T-cell (primary cell): ENCODE results near the gene F11R. TPM values are rescaled to one million over a fixed set of nuclear protein-coding genes. Genes with fewer than 3 reads are reported as not detected.
"Not testable (repeated sequence)": the region's sequence is repeated elsewhere in the genome, so short reads cannot be mapped to it uniquely, and the experiment has no call there.

Source experiments
- ATAC-seq, 4 experiments: fragments of 200-7000 bp in 3 of 4; fragments of 150-1000 bp in 1 of 4; cut with Tn5 transposase; replicated peaks in 1 of 4; 1 replicate in 3 of 4; 2 replicates in 1 of 4; pipeline ENCODE4 v1.10.0; 2021; ENCODE audit warnings: moderate library complexity in 3 of 4, mild to moderate bottlenecking in 2 of 4, moderate number of reproducible peaks in 1 of 4
- CTCF ChIA-PET, 2 donors: fragments of 300-600 bp; sonication (Branson Sonifier 250); formaldehyde crosslinking; loops; one replicate each; lab custom pipeline; 2022; ENCODE audit warnings: antibody characterized with exemption in 2 of 2; lab: Charles Lee
- POLR2A ChIA-PET, 2 donors: fragments of 300-600 bp; sonication (Branson Sonifier 250); formaldehyde crosslinking; loops; one replicate each; lab custom pipeline; 2022; ENCODE audit warnings: antibody characterized with exemption in 2 of 2; lab: Charles Lee
- DNase-seq, 35 experiments: peaks; one replicate each; pipeline versions ENCODE4 v3.0.0 to v3.0.0-alpha.2; 2013 to 2023
- H3K27ac ChIP-seq: one replicate; pipeline ENCODE4 v1.5.1; 2013; ENCODE audit warnings: low read length
- H3K27me3 ChIP-seq, 2 experiments: replicated peaks in 1 of 2; 1 replicate in 1 of 2; 2 replicates in 1 of 2; pipeline versions ENCODE4 v1.6.1 to v1.7.0; 2013; ENCODE audit warnings: low read length in 1 of 2, mixed read lengths in 1 of 2; ENCODE audit not compliant: control insufficient read depth in 2 of 2, insufficient read depth in 2 of 2; ENCODE audit errors: extremely low read depth in 1 of 2
- H3K36me3 ChIP-seq, 2 donors: 1 replicate in 1 of 2; 2 replicates in 1 of 2; pipeline versions ENCODE4 v1.6.1 to v1.7.0; 2013; ENCODE audit warnings: low read length in 1 of 2; ENCODE audit not compliant: control insufficient read depth in 2 of 2, insufficient read depth in 1 of 2; ENCODE audit errors: extremely low read depth in 1 of 2
- H3K4me1 ChIP-seq, 2 experiments: 1 replicate in 1 of 2; 2 replicates in 1 of 2; pipeline versions ENCODE4 v1.6.1 to v1.7.0; 2013; ENCODE audit warnings: low read length in 2 of 2, mixed read lengths in 1 of 2; ENCODE audit not compliant: insufficient read depth in 2 of 2, control insufficient read depth in 1 of 2; ENCODE audit errors: extremely low read depth in 1 of 2
- H3K4me3 ChIP-seq, 2 donors: 1 replicate in 1 of 2; 2 replicates in 1 of 2; pipeline versions ENCODE4 v1.5.1 to v1.7.0; 2013; ENCODE audit warnings: mild to moderate bottlenecking in 2 of 2, low read length in 1 of 2, moderate library complexity in 1 of 2; ENCODE audit not compliant: control insufficient read depth in 1 of 2; ENCODE audit errors: extremely low read depth in 1 of 2
- H3K9me3 ChIP-seq: 2 replicates; pipeline ENCODE4 v1.7.0; 2013
- H3K27ac Mint-ChIP-seq, 2 donors: one replicate each; pipeline ENCODE4 v1.8.0; 2020 to 2021; ENCODE audit warnings: mild to moderate bottlenecking in 2 of 2, mixed read lengths in 2 of 2
- H3K27me3 Mint-ChIP-seq, 2 donors: one replicate each; pipeline ENCODE4 v1.8.0; 2021 to 2022; ENCODE audit warnings: mixed read lengths in 2 of 2
- H3K36me3 Mint-ChIP-seq: one replicate; pipeline ENCODE4 v1.8.0; 2021; ENCODE audit warnings: mixed read lengths
- H3K4me1 Mint-ChIP-seq, 3 donors: one replicate each; pipeline ENCODE4 v1.8.0; 2020 to 2022; ENCODE audit warnings: mixed read lengths in 3 of 3, mild to moderate bottlenecking in 1 of 3
- H3K4me3 Mint-ChIP-seq, 3 donors: one replicate each; pipeline ENCODE4 v1.8.0; 2020 to 2022; ENCODE audit warnings: mild to moderate bottlenecking in 3 of 3, mixed read lengths in 3 of 3, moderate library complexity in 3 of 3
- H3K9me3 Mint-ChIP-seq, 3 donors: one replicate each; pipeline ENCODE4 v1.8.0; 2020 to 2022; ENCODE audit warnings: mixed read lengths in 3 of 3
- WGBS: methylation state at CpG from one replicate; pipeline ENCODE4 v1.1.5; 2013; ENCODE audit warnings: missing lambda C conversion rate; ENCODE audit not compliant: insufficient coverage; 5-methylcytosine and 5-hydroxymethylcytosine counted together
- total RNA-seq, 35 experiments: library from RNA in 6 of 35; stranded (reverse) in 6 of 35; fragments of 120-200 nt in 1 of 35; gene quantifications; one replicate each; pipeline versions ENCODE4 v1.2.1 to v1.2.4 and lab custom pipeline; 2013 to 2026

Gene F11R
- total RNA-seq, 5 donors from 2014 or later (not counting 1 experiment from before 2014, with no cell fraction given): 14.6 to 21.0 (median 18.7) TPM

GRCh38 chr1:161065681-161066080, 44.7 kb upstream of the F11R start:
- peak overlapping the region; percentile 43 to 100 (median 100) for H3K4me3 Mint-ChIP-seq
- not testable (repeated sequence) for H3K27ac ChIP-seq, H3K9me3 Mint-ChIP-seq, DNase-seq, H3K4me3 ChIP-seq, H3K27me3 Mint-ChIP-seq, H3K27me3 ChIP-seq, ATAC-seq, H3K9me3 ChIP-seq
- peak overlapping the region; percentile 36 to 87 for H3K27ac Mint-ChIP-seq
- ChIA-PET POLR2A (interaction anchor here in 1 of 2 donors (0.6 kb wide), 1 partner anchor 291 kb away, joined by 4 read pairs; no protein-coding TSS in a partner anchor), CTCF (interaction anchor here (0.7 to 1.4 kb wide), 3 partner anchors 20 to 32 kb away, joined by 3 read pairs; partner anchors contain the start of gene USF1 (in 1 of the 2))
- H3K4me1 Mint-ChIP-seq: peaks cover 76 to 85% (median 76%) of the 10 kb centered on the region in 3 donors
- H3K4me1 ChIP-seq: peaks cover 36 to 81% of the 10 kb centered on the region in 2 experiments
- 78% methylated on average over 2 of the region's 7 CpGs for WGBS
- peaks cover 29% of the 10 kb centered on the region for H3K36me3 Mint-ChIP-seq
- peaks cover 0 to 44% of the 10 kb centered on the region in 2 donors for H3K36me3 ChIP-seq

DNA sequence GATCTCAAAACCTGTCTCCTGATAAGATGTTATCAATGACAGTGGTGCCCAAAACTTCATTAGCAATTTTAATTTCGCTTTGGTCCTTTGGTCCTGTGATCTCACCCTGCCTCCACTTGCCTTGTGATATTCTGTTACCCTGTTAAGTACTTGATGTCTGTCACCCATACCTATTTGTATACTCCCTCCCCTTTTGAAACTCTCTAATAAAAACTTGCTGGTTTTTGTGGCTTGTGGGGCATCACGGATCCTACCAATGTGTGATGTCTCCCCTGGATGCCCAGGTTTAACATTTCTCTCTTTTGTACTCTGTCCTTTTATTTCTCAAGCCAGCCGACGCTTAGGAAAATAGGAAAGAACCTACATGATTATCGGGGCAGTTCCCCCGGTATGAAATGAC, 43.0 kb upstream of the F11R start:
- H3K27me3 Mint-ChIP-seq, H3K27me3 ChIP-seq, H3K9me3 ChIP-seq, H3K27ac ChIP-seq, DNase-seq, H3K9me3 Mint-ChIP-seq, ATAC-seq, H3K4me3 ChIP-seq, POLR2A ChIA-PET: not testable (repeated sequence)
- 41% methylated on average over 2 of the region's 6 CpGs for WGBS
- peaks cover 30 to 88% of the 10 kb centered on the region in 2 experiments for H3K4me1 ChIP-seq
- Mint-ChIP-seq H3K36me3 (peaks cover 37% of the 10 kb centered on the region), H3K27ac (peak overlapping the region; percentile 84), H3K4me1 (peaks cover 82 to 90% (median 83%) of the 10 kb centered on the region in 3 donors), H3K4me3 (peak overlapping the region; percentile 63 to 100 (median 68))
- H3K36me3 ChIP-seq: peaks cover 6 to 57% of the 10 kb centered on the region in 2 donors
- CTCF ChIA-PET: interaction anchor here in 1 of 2 donors (0.7 kb wide), 2 partner anchors 245 to 818 kb away, joined by 3 to 4 read pairs; no protein-coding TSS in a partner anchor

DNA sequence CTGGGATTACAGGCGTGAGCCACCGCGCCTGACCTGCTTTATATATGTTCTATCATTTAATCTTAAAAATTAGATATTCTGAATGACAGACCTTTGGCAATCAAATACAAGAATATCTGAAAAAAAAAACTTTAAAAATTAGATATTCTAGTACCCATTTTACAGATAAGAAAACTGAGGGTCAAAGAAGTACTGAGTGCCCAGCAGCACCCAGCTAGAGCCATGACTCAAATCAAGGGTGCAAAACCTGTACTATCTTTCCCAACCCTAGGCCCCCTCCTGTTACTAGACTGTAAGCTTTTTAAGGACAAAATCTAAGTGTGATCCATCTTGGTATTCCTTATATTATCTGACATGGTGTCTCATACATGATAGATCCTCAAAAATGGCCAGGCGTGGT, 40.5 kb upstream of the F11R start:
- DNase-seq (no peak), ATAC-seq (no peak)
- Mint-ChIP-seq H3K4me1 (peaks cover 76 to 77% (median 76%) of the 10 kb centered on the region in 3 donors), H3K27ac (peak overlapping the region; percentile 28 to 63), H3K9me3 (no peaks in the 10 kb centered on the region), H3K4me3 (peak overlapping the region in 1 of 3 donors; percentile 47), H3K36me3 (peaks cover 42% of the 10 kb centered on the region), H3K27me3 (no peaks in the 10 kb centered on the region)
- ChIA-PET CTCF (interaction anchor here in 1 of 2 donors (0.9 to 1.3 kb wide), 2 partner anchors 15 to 105 kb away, joined by 3 to 5 read pairs; partner anchors contain the start of gene PPOX), POLR2A (no interaction called here)
- Histone ChIP-seq H3K27me3 (no peaks in the 10 kb centered on the region), H3K36me3 (peaks cover 10 to 68% of the 10 kb centered on the region in 2 donors), H3K9me3 (no peaks in the 10 kb centered on the region), H3K27ac (no peak overlapping the region), H3K4me3 (no peak overlapping the region), H3K4me1 (peaks cover 20 to 82% of the 10 kb centered on the region in 2 experiments)
- no CpG with 5 or more reads among the region's 4 CpGs for WGBS

DNA sequence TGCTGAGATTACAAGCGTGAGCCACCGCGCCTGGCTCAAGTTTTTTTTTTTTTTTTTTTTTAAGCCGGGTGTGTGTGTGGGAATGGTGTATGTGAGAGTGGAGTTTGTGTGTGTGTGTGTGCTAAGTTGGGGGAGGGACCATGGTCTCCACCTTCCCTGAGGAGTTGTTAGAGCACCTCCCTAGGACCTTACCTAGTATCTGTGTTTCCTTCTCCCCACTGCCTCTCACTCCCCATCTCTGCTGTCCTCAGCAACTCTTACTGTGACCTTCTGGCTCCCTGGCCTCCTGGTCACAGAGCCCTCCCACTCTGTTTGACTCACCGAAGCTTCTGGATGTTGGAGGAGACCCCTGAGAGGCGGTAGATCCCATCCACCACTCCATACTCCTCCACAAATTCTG, 38.3 kb upstream of the F11R start:
- Mint-ChIP-seq H3K4me3 (peak overlapping the region in 1 of 3 donors; percentile 25), H3K4me1 (peaks cover 62 to 65% (median 65%) of the 10 kb centered on the region in 3 donors), H3K27me3 (no peaks in the 10 kb centered on the region), H3K9me3 (no peaks in the 10 kb centered on the region), H3K27ac (peak overlapping the region; percentile 34 to 73), H3K36me3 (peaks cover 43% of the 10 kb centered on the region)
- no peak overlapping the region for H3K27ac ChIP-seq
- ATAC-seq: no peak
- POLR2A ChIA-PET: interaction anchor here in 1 of 2 donors (0.6 to 1.8 kb wide), 3 partner anchors 11 to 57 kb away, joined by 3 to 8 read pairs (median 4); partner anchors contain the start of genes ARHGAP30 and USF1
- no peaks in the 10 kb centered on the region for H3K9me3 ChIP-seq
- H3K4me3 ChIP-seq: no peak overlapping the region
- no peak for DNase-seq
- H3K27me3 ChIP-seq: no peaks in the 10 kb centered on the region
- H3K4me1 ChIP-seq: peaks cover 10 to 69% of the 10 kb centered on the region in 2 experiments
- peaks cover 16 to 78% of the 10 kb centered on the region in 2 donors for H3K36me3 ChIP-seq
- CTCF ChIA-PET: interaction anchor here in 1 of 2 donors (0.6 kb wide), 1 partner anchor 166 kb away, joined by 7 read pairs; no protein-coding TSS in a partner anchor
- WGBS: no CpG with 5 or more reads among the region's 6 CpGs

- Histone ChIP-seq H3K27ac (no peak overlapping the region), H3K4me1 (peaks cover under 1 to 49% of the 10 kb centered on the region in 2 experiments), H3K27me3 (no peaks in the 10 kb centered on the region), H3K9me3 (no peaks in the 10 kb centered on the region), H3K36me3 (peaks cover 40 to 88% of the 10 kb centered on the region in 2 donors), H3K4me3 (no peak overlapping the region)
- H3K27ac Mint-ChIP-seq: no peak overlapping the region
- H3K27me3 Mint-ChIP-seq: no peaks in the 10 kb centered on the region
- peaks cover 52% of the 10 kb centered on the region for H3K36me3 Mint-ChIP-seq
- no peaks in the 10 kb centered on the region for H3K9me3 Mint-ChIP-seq
- ChIA-PET POLR2A (no interaction called here), CTCF (interaction anchor here in 1 of 2 donors (0.6 to 0.9 kb wide), 4 partner anchors 10 to 43 kb away, joined by 3 to 4 read pairs (median 4); partner anchors contain the start of gene TSTD1)
- DNase-seq: no peak
- no peak overlapping the region for H3K4me3 Mint-ChIP-seq
- peaks cover 30 to 37% (median 37%) of the 10 kb centered on the region in 3 donors for H3K4me1 Mint-ChIP-seq
- 90% methylated on average over 5 of the region's 7 CpGs for WGBS
- no peak for ATAC-seq
Observed at GRCh38 chr1:161054805-161055204, 33.9 kb upstream of the F11R start.

GRCh38 chr1:161054232-161054631, 33.3 kb upstream of the F11R start:
- H3K27me3 Mint-ChIP-seq: no peaks in the 10 kb centered on the region
- peaks cover 24 to 31% (median 31%) of the 10 kb centered on the region in 3 donors for H3K4me1 Mint-ChIP-seq
- no peak overlapping the region for H3K27ac ChIP-seq
- ChIA-PET POLR2A (interaction anchor here in 1 of 2 donors (1.0 kb wide), 1 partner anchor 10 kb away, joined by 5 read pairs; no protein-coding TSS in a partner anchor), CTCF (interaction anchor here (0.6 to 0.9 kb wide), 4 partner anchors 10 to 176 kb away, joined by 3 to 4 read pairs (median 4); partner anchors contain the start of gene TSTD1 (in 1 of the 2))
- ATAC-seq: no peak
- peaks cover 52% of the 10 kb centered on the region for H3K36me3 Mint-ChIP-seq
- H3K9me3 Mint-ChIP-seq: no peaks in the 10 kb centered on the region
- H3K4me3 ChIP-seq: no peak overlapping the region
- DNase-seq: no peak
- no peaks in the 10 kb centered on the region for H3K27me3 ChIP-seq
- no peaks in the 10 kb centered on the region for H3K9me3 ChIP-seq
- H3K36me3 ChIP-seq: peaks cover 35 to 88% of the 10 kb centered on the region in 2 donors
- H3K27ac Mint-ChIP-seq: peak overlapping the region in 1 of 2 donors; percentile 63
- H3K4me1 ChIP-seq: peaks cover 0 to 43% of the 10 kb centered on the region in 2 experiments
- 96% methylated on average over 4 of the region's 4 CpGs for WGBS
- no peak overlapping the region for H3K4me3 Mint-ChIP-seq
